GM23248 (cell line): ENCODE measurements around the gene LYRM4.

Source experiments
- EZH2 ChIP-seq: fragments of 200-600 bp; sonication (generic); IDR thresholded peaks from 2 replicates; pipeline ENCODE4 v1.6.1; 2018; ENCODE audit warnings: antibody characterized with exemption, mild to moderate bottlenecking; ENCODE audit not compliant: insufficient read depth, poor library complexity, severe bottlenecking
- EZH2phosphoT487 ChIP-seq: fragments of 200-600 bp; sonication (generic); IDR thresholded peaks from 2 replicates; pipeline ENCODE4 v1.6.1; 2018; ENCODE audit warnings: antibody characterized with exemption, moderate library complexity, mild to moderate bottlenecking, low read depth; ENCODE audit not compliant: insufficient read depth

- TF ChIP-seq EZH2, result no peak
- no peak for TF ChIP-seq EZH2phosphoT487
Measured at GRCh38 chr6:5086294-5086890, 174.4 kb downstream of the LYRM4 start.
